ENCODE data around the gene MS4A4A. TPM values are rescaled to one million over a fixed set of nuclear protein-coding genes. Genes with fewer than 3 reads are reported as not detected.

MS4A4A gene
- total RNA-seq, 1 donor from 2014 or later = 1.4 TPM

DNA sequence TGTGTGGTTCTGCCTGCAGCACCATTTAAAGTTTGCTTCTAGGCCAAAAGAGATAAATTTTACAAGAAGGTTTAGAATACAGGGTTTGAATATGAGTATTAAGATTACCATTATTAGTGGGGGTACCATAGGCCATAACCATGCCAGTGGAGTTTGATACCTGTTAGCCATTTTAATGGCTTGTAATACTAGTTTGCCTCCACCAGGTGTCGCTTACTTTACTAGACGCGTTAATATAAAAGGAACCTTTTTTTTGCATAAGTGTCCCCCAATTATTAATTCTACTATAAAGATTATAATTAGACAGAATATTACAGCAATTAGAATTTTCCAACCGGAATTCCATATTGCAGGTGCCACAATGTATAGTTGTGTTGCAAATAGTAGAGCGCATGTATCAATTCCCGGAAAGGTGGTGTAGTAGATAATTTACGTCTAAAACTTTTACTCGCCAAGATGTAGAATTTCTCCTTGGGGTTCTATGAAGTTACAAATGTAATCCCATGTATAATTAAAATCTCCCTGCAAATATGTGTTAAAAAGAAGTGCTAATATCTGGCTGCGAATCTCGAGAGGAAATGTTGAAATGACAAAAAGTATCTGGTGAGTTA is 62.7 kb downstream of the MS4A4A start:
- intact Hi-C loops (cut with micrococcal nuclease) = loop anchor here (1.0 to 10.0 kb wide), 4 partner anchors 36 to 518 kb away; no protein-coding TSS in a partner anchor
- Mint-ChIP-seq H3K4me1 (peaks cover 24% of the 10 kb centered on the region), H3K27me3 (no peaks in the 10 kb centered on the region), H3K36me3 (ENCODE audit: low read depth) (no peaks in the 10 kb centered on the region), H3K27ac (no peak overlapping the region), H3K4me3 (no peak overlapping the region), H3K9me3 (no peaks in the 10 kb centered on the region)
- POLR2A ChIA-PET = no interaction called here
- ATAC-seq (ENCODE audit: low read depth) (no peak), DNase-seq (no peak)
- TF ChIP-seq, protein P1, sequence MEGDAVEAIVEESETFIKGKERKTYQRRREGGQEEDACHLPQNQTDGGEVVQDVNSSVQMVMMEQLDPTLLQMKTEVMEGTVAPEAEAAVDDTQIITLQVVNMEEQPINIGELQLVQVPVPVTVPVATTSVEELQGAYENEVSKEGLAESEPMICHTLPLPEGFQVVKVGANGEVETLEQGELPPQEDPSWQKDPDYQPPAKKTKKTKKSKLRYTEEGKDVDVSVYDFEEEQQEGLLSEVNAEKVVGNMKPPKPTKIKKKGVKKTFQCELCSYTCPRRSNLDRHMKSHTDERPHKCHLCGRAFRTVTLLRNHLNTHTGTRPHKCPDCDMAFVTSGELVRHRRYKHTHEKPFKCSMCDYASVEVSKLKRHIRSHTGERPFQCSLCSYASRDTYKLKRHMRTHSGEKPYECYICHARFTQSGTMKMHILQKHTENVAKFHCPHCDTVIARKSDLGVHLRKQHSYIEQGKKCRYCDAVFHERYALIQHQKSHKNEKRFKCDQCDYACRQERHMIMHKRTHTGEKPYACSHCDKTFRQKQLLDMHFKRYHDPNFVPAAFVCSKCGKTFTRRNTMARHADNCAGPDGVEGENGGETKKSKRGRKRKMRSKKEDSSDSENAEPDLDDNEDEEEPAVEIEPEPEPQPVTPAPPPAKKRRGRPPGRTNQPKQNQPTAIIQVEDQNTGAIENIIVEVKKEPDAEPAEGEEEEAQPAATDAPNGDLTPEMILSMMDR (IDR thresholded peaks at IDR 0.05) = no peak
- CTCF ChIA-PET = interaction anchor here (0.7 to 8.6 kb wide), 8 partner anchors 9 to 276 kb away, joined by 3 to 125 read pairs (median 28); no protein-coding TSS in a partner anchor

GRCh38 chr11:60344146-60344545 is 63.7 kb downstream of the MS4A4A start:
- H3K27ac Mint-ChIP-seq = no peak overlapping the region
- ATAC-seq (ENCODE audit: low read depth) (no peak), DNase-seq (no peak)
- no peaks in the 10 kb centered on the region for H3K36me3 Mint-ChIP-seq (ENCODE audit: low read depth)
- intact Hi-C loops (cut with micrococcal nuclease) = loop anchor here (5.0 to 10.0 kb wide), 2 partner anchors 37 to 519 kb away; no protein-coding TSS in a partner anchor
- H3K4me3 Mint-ChIP-seq = no peak overlapping the region
- no peaks in the 10 kb centered on the region for H3K9me3 Mint-ChIP-seq
- peaks cover 26% of the 10 kb centered on the region for H3K4me1 Mint-ChIP-seq
- H3K27me3 Mint-ChIP-seq = no peaks in the 10 kb centered on the region
- ChIA-PET CTCF (interaction anchor here (1.1 to 8.6 kb wide), 11 partner anchors 10 to 275 kb away, joined by 3 to 125 read pairs (median 12); no protein-coding TSS in a partner anchor), POLR2A (interaction anchor here (0.6 kb wide), 1 partner anchor 762 kb away, joined by 7 read pairs; no protein-coding TSS in a partner anchor)
- TF ChIP-seq, protein P1 (IDR thresholded peaks at IDR 0.05) = no peak

DNA sequence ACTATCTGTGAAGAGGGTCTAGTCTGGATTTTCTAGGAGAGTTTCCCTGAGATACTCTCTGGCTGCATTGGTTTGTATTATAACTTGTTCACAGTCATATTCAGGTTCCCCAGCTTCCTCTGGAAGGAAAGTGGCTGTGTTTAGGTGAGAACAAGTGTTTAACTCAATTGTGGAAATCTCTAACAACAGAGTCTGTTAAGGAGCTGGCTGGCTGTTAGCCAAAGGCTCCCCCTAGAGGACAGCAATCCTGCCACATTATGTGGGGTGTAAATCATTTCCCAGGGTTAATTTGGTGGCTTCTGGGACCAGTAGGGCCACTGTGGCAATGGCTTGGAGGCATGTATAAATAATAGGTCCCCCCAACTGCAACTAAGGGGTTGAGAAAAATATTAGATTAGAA is 65.0 kb downstream of the MS4A4A start:
- no peak overlapping the region for H3K4me3 Mint-ChIP-seq
- CTCF ChIA-PET = interaction anchor here (0.8 to 8.6 kb wide), 24 partner anchors 11 to 418 kb away, joined by 3 to 125 read pairs (median 5); partner anchors contain the start of gene MS4A1
- H3K4me1 Mint-ChIP-seq = peaks cover 35% of the 10 kb centered on the region
- no peaks in the 10 kb centered on the region for H3K27me3 Mint-ChIP-seq
- TF ChIP-seq, protein P1 (IDR thresholded peaks at IDR 0.05) = no peak
- intact Hi-C loops (cut with micrococcal nuclease) = loop anchor here (1.0 to 10.0 kb wide), 3 partner anchors 80 to 521 kb away; no protein-coding TSS in a partner anchor
- no peaks in the 10 kb centered on the region for H3K9me3 Mint-ChIP-seq
- POLR2A ChIA-PET = interaction anchor here (0.5 to 1.2 kb wide), 5 partner anchors 18 to 224 kb away, joined by 3 to 4 read pairs (median 4); no protein-coding TSS in a partner anchor
- no peaks in the 10 kb centered on the region for H3K36me3 Mint-ChIP-seq (ENCODE audit: low read depth)
- no peak overlapping the region for H3K27ac Mint-ChIP-seq
- ATAC-seq (ENCODE audit: low read depth) = peak; percentile 56
- no peak for DNase-seq

DNA sequence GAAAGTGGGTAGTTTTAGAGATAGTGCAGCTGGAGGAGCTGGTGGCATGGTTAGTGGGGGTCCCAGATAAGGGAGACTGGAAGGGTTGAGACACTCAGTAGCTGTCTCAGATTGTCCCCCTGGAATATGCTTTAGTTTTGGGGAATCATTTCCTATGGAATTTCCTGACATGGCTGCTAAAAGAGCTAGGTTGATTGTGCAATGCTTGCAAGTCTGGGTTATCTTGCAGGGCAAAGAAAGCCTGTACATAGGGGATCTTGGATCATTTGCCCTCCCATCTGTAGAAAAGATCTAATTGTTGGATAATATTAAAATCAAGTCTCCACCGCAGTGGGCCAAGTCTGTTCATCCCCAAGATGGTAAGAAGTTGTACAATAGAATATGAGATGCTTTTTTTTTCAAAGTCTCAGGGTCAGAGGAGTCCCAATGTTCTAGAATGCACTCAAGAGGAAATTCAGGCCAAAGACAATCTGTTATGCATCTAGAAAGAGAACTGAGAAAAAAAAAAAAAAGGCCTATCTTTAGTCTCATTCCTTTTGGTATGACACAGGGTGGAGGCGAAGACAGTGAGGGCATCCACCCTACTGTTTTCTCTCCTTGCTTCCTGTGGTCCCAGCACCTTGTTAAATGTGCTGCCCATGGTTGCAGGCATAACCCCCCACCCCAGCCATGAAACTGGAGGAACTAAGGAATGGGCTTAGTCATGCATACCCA is 66.8 kb downstream of the MS4A4A start:
- TF ChIP-seq, protein P1 (IDR thresholded peaks at IDR 0.05) = no peak
- no peaks in the 10 kb centered on the region for H3K9me3 Mint-ChIP-seq
- POLR2A ChIA-PET = interaction anchor here (1.9 to 3.0 kb wide), 2 partner anchors 16 to 109 kb away, joined by 6 to 13 read pairs; partner anchors contain the start of gene MS4A1
- H3K4me3 Mint-ChIP-seq = no peak overlapping the region
- H3K27me3 Mint-ChIP-seq = no peaks in the 10 kb centered on the region
- intact Hi-C loops (cut with micrococcal nuclease) = loop anchor here (1.0 to 10.0 kb wide), 4 partner anchors 14 to 522 kb away; no protein-coding TSS in a partner anchor
- CTCF ChIA-PET = interaction anchor here (0.9 to 8.6 kb wide), 17 partner anchors 13 to 416 kb away, joined by 3 to 125 read pairs (median 11); partner anchors contain the start of gene MS4A15
- H3K27ac Mint-ChIP-seq = no peak overlapping the region
- ATAC-seq (ENCODE audit: low read depth) (peak; percentile 67), DNase-seq (no peak)
- no peaks in the 10 kb centered on the region for H3K36me3 Mint-ChIP-seq (ENCODE audit: low read depth)
- H3K4me1 Mint-ChIP-seq = peaks cover 35% of the 10 kb centered on the region

All from activated B cell treated with CpG ODN at 0.5 μM for 24 hours (primary cell).